Bronchus fibroblast of lung (primary cell): ENCODE measurements around the gene FBF1. TPM values are rescaled to one million over a fixed set of nuclear protein-coding genes. Genes with fewer than 3 reads are reported as not detected.

Source experiments
- total RNA-seq: library from RNA; depleted of rRNA; stranded (reverse); fragments of >200 nt; gene quantifications from 2 replicates; pipeline ENCODE4 v1.2.3, GENCODE V29; 2015

Gene FBF1, protein sequence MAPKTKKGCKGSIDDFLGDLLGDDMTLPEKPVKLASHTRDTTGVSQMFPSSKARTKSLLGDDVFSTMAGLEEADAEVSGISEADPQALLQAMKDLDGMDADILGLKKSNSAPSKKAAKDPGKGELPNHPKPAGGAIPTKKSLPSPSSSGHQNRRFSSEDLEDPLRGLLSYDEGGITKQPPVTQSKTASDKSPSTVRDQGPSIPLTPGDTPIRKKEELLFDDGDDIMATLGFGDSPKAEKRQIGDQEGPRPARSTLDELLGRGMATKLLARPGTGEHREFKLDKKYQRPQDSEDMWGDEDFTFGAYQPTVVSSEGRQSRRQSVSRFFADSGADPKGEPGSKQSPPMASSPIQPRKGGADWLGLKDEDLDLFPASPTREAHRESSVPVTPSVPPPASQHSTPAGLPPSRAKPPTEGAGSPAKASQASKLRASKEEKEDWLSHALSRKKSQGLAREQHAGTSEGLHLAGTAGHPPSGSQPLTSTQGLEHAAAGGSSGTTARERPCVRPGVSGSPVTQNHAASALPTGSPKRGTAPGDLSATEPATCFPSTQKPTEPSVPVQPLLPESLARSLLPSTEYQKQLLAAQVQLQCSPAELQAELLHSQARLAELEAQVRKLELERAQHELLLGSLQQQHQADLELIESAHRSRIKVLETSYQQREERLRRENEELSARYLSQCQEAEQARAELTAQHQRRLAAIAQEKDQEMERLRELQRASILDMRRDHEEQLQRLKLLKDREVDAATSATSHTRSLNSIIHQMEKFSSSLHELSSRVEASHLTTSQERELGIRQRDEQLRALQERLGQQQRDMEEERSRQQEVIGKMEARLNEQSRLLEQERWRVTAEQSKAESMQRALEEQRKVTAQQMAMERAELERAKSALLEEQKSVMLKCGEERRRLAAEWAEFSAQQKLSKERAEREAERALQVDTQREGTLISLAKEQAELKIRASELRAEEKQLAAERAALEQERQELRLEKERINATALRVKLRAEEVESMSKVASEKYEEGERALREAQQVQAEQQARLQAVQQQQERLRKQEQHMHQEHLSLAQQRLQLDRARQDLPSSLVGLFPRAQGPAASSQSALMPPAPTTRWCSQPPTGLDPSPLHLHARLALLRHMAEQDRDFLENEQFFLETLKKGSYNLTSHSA
- 10.8 and 13.7 TPM in 2 replicates for total RNA-seq

GRCh38 chr17:75940727-75941441 is at the start of gene FBF1:
Gene FBF1, minus strand, starts transcription at chr17:75941042. Its CDS starts 2,893 bp downstream, at chr17:75938149.

GRCh38 chr17:75978938-75979704 is 38.3 kb upstream of the FBF1 start, which contains the start of the genes ACOX1 and TEN1:
Gene ACOX1, minus strand, starts transcription at chr17:75979166. Its CDS starts 93 bp downstream, at chr17:75979073.
Gene TEN1, plus strand, starts transcription at chr17:75979240. Its CDS starts 6,953 bp downstream, at chr17:75986193.

GRCh38 chr17:75904749-75905521 is 35.9 kb downstream of the FBF1 start, which contains the start of gene MRPL38:
Gene MRPL38, minus strand, starts transcription at chr17:75904884. Its CDS starts 9 bp downstream, at chr17:75904875.

DNA sequence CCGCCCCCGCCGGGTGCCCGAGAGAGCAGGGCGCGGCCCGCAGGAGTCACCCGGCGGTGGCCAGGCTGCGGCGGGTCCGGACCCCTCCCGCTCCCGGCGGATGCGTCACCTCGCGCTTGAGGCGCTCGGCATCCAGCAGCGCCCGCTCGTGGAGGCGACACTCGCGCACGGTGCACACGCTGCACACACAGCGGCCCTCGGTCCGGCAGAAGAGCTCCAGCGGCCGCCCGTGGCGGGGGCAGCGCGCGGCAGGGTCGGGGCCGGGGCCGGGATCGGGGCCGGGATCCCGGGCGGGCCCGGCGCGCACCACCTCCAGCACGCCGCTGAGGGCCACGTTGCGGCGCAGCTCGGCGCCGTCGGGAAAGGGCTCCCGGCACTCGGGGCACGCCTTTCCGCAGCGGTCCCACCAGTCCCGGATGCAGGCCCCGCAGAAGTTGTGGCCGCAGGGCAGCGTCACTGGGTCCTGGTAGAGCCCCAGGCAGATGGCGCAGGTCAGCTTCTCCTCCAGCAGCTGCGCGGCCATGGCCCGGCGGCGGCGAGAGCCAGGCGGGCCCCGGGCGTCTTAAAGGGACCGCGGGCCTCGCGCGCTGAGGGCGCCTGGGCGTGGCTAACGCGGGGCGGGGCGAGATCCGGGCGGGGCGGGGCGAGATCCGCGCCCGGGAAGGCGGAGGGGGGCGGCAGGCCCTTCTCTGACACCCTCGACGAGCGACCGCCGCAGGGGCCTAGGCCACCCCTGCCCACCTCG is 44.3 kb downstream of the FBF1 start, which contains the start of gene TRIM65:
TSS of gene TRIM65 (minus strand) at position 537 of the 745 bp plus-strand sequence. CDS start at position 523, 14 bp downstream.

GRCh38 chr17:75878174-75878998 is 62.5 kb downstream of the FBF1 start, which contains the start of gene TRIM47:
Gene TRIM47, minus strand, starts transcription at chr17:75878581. Its CDS starts 33 bp downstream, at chr17:75878548.

Other genes starting within 250 kb of the FBF1 start
- gene ITGB4, start 219.6 kb downstream of the FBF1 start, total RNA-seq = under 0.01 and 0.30 TPM in 2 replicates
- 50.1 and 52.8 TPM in 2 replicates for gene GALK1, start 175.8 kb downstream of the FBF1 start, total RNA-seq
- 19.0 and 27.9 TPM in 2 replicates for gene UNK, start 156.2 kb downstream of the FBF1 start, total RNA-seq
- 0.84 and 1.5 TPM in 2 replicates for gene UNC13D, start 96.6 kb downstream of the FBF1 start, total RNA-seq
- 59.3 and 73.1 TPM in 2 replicates for gene WBP2, start 85.7 kb downstream of the FBF1 start, total RNA-seq
- 12.8 and 15.1 TPM in 2 replicates for gene TRIM47, start 62.5 kb downstream of the FBF1 start, total RNA-seq
- 20.2 and 23.4 TPM in 2 replicates for gene TRIM65, start 44.1 kb downstream of the FBF1 start, total RNA-seq
- 23.5 and 26.0 TPM in 2 replicates for gene MRPL38, start 36.2 kb downstream of the FBF1 start, total RNA-seq
- gene ACOX1, start 38.1 kb upstream of the FBF1 start, total RNA-seq = 24.7 and 26.8 TPM in 2 replicates
- 15.9 and 16.0 TPM in 2 replicates for gene TEN1, start 38.2 kb upstream of the FBF1 start, total RNA-seq
- gene CDK3, start 59.8 kb upstream of the FBF1 start, total RNA-seq = 2.2 and 3.5 TPM in 2 replicates
- not detected in 2 replicates for gene EVPL, start 86.3 kb upstream of the FBF1 start, total RNA-seq
- 24.4 and 24.7 TPM in 2 replicates for gene SRP68, start 131.5 kb upstream of the FBF1 start, total RNA-seq
- gene GALR2, start 133.7 kb upstream of the FBF1 start, total RNA-seq = 0.17 TPM in 1 of 2 replicates, not detected in the other
- not detected in 2 replicates for gene ZACN, start 138.1 kb upstream of the FBF1 start, total RNA-seq
- 42.8 and 44.0 TPM in 2 replicates for gene EXOC7, start 162.7 kb upstream of the FBF1 start, total RNA-seq
- gene FOXJ1, start 200.2 kb upstream of the FBF1 start, total RNA-seq = under 0.01 and 0.17 TPM in 2 replicates